ENCODE measurements around the gene USP43.

- TF ChIP-seq CTCF (IDR thresholded peaks at IDR 0.05; ENCODE audit: low read depth, low read length, poor library complexity, severe bottlenecking) (no peak), EZH2phosphoT487 (IDR thresholded peaks at IDR 0.05; ENCODE audit: borderline replicate concordance, low read length) (no peak)
Observed at GRCh38 chr17:9661027-9661426, 15.7 kb downstream of the USP43 start.
